ENCODE data around the gene COL9A1.

COL9A1 gene

DNA sequence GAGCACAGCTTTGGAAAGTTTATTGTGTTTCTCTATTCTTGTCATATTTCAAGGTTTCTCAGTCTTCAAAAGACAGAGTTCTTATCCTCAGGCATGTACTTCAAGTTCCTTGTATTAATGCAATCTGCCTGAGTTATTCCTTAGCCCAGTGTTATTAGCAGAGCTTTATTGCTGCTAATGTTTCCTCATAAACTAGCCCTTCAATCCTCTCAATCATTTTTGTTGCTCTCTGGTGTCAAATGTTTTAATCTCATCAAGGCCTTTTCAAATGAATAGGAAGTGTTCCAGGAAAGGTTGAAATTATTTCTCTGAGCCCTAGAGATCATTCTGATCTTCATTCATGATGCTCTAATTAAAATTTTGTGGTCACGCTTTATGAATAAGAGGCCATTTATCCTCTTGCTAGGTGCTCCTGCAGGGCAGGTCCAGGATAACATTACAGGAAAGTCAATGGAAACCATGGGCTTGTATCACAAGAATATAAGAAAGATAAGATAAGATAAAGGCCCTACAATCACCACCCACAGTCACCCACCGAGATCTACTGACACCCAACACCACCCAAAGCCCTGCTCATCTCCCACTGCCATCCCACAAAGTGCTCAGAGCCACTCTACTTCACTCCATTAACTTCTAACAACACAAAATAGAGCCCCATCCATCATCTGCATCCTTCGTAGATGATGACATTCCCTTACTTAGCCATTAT lies 125.9 kb downstream of the COL9A1 start:
- no peak for DNase-seq
- Histone ChIP-seq H3K4me3 (ENCODE audit: low read depth, low read length) (no peak overlapping the region), H3K36me3 (replicated peaks) (no peaks in the 10 kb centered on the region), H3K27ac (no peak overlapping the region), H3K27me3 (replicated peaks) (no peaks in the 10 kb centered on the region)
- TF ChIP-seq, protein P1, sequence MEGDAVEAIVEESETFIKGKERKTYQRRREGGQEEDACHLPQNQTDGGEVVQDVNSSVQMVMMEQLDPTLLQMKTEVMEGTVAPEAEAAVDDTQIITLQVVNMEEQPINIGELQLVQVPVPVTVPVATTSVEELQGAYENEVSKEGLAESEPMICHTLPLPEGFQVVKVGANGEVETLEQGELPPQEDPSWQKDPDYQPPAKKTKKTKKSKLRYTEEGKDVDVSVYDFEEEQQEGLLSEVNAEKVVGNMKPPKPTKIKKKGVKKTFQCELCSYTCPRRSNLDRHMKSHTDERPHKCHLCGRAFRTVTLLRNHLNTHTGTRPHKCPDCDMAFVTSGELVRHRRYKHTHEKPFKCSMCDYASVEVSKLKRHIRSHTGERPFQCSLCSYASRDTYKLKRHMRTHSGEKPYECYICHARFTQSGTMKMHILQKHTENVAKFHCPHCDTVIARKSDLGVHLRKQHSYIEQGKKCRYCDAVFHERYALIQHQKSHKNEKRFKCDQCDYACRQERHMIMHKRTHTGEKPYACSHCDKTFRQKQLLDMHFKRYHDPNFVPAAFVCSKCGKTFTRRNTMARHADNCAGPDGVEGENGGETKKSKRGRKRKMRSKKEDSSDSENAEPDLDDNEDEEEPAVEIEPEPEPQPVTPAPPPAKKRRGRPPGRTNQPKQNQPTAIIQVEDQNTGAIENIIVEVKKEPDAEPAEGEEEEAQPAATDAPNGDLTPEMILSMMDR (IDR thresholded peaks at IDR 0.05; ENCODE audit: low read depth, low read length, missing control alignments), result no peak
- in situ Hi-C loops (cut with HindIII; ENCODE audit: low pct_ligation_motif_present, low sequenced_read_pairs), result no loop called here

DNA sequence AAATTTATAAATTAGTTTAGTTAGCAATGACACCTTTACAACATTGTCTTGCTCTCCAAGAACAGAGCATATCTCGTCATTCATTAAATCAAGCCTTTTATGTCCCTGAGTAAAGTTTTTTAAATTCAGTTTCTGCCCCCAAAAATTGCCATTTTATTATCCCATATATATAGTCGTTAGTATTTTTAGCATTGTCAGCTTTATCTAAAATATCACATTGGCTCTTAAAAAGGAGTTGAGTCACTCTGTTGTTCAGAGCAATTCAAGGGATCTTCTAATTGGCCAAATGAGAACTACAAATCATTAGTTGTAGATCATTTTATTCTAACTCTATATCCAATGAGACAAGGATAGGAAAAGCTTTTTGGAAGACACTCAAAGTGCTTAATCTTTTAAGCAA lies 127.1 kb downstream of the COL9A1 start:
- TF ChIP-seq, protein P1 (IDR thresholded peaks at IDR 0.05; ENCODE audit: low read depth, low read length, missing control alignments), result no peak
- no peaks in the 10 kb centered on the region for H3K36me3 ChIP-seq (replicated peaks)
- H3K27ac ChIP-seq, result no peak overlapping the region
- no peak for DNase-seq
- no peaks in the 10 kb centered on the region for H3K27me3 ChIP-seq (replicated peaks)
- H3K4me3 ChIP-seq (ENCODE audit: low read depth, low read length), result no peak overlapping the region
- in situ Hi-C loops (cut with HindIII; ENCODE audit: low pct_ligation_motif_present, low sequenced_read_pairs), result no loop called here

DNA sequence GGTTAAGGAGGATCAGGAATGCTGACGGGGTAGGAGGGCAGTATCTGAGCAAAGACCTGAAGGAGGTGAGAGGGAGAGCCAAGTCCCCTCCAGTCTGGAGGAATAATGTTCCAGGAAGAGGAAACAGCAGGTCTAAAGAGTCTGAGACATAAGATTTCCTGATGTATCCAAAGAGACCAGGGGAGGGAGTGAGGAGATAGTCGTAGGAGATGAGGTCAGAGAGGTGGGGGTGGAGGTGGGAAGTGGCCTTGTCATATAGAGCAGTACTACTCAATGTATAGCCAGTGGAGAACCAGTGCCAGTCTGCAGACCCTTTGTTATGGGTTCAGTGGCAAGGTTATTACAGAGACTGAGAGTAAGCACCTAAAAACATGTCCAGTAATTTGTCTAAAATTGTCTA lies 130.6 kb downstream of the COL9A1 start:
- Histone ChIP-seq H3K27ac (no peak overlapping the region), H3K4me3 (ENCODE audit: low read depth, low read length) (no peak overlapping the region), H3K36me3 (replicated peaks) (no peaks in the 10 kb centered on the region), H3K27me3 (replicated peaks) (no peaks in the 10 kb centered on the region)
- in situ Hi-C loops (cut with HindIII; ENCODE audit: low pct_ligation_motif_present, low sequenced_read_pairs), result no loop called here
- TF ChIP-seq, protein P1 (IDR thresholded peaks at IDR 0.05; ENCODE audit: low read depth, low read length, missing control alignments), result no peak
- no peak for DNase-seq

DNA sequence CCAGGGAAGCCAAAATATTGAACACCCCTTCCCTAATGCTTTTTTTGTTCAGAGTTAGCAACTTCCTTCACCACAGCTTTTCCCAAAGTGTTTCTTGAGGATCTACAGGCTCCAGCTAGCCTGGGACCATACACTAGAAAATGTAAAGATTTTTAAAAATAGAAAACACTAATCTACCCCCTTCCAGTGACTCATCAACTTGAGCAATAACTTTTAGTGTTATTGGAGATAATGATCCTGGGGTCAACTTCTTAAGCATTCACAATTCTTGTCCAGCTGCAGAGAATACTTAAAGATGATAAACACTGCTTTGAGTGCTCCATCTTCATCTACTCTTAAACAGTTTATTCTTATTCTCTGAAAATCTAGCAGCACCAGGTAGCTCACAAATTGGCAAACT lies 131.6 kb downstream of the COL9A1 start:
- Histone ChIP-seq H3K36me3 (replicated peaks) (no peaks in the 10 kb centered on the region), H3K4me3 (ENCODE audit: low read depth, low read length) (no peak overlapping the region), H3K27ac (no peak overlapping the region), H3K27me3 (replicated peaks) (peaks cover 3% of the 10 kb centered on the region)
- in situ Hi-C loops (cut with HindIII; ENCODE audit: low pct_ligation_motif_present, low sequenced_read_pairs), result no loop called here
- DNase-seq, result no peak
- TF ChIP-seq, protein P1 (IDR thresholded peaks at IDR 0.05; ENCODE audit: low read depth, low read length, missing control alignments), result no peak

DNA sequence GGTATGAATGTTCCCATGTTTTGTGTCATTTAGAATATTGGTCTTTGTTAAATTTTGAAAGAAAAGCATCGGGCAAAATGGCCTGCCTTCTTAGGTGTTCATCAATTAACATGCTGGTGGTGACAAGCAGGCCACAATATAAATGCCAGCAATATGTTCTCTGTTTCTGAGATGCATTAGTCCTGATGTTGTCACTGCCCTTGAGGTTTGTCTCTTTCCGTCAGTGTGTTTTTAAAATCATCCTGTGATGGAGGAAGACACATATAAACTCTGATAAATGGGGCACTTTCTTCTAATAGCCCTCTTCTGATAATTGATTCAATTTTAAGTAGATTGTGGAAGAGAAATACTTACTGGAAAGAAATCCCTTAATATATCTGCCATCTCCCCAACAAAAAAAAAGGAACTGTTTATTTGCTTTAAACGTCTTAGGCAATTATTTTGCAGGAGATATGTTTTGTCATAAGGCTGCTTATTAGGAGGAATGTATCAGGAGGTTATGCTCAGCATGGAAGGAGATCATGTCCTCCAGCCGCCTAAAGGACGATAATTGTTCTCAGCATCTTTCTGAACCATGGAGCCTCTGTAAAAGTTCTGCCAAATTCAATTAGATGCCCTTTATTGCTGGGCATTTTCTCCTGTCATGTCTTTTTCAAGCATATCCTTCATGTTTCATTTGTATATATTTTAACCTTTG lies 134.1 kb downstream of the COL9A1 start:
- peaks cover 3% of the 10 kb centered on the region for H3K27me3 ChIP-seq (replicated peaks)
- no peaks in the 10 kb centered on the region for H3K36me3 ChIP-seq (replicated peaks)
- no peak for DNase-seq
- in situ Hi-C loops (cut with HindIII; ENCODE audit: low pct_ligation_motif_present, low sequenced_read_pairs), result no loop called here
- H3K4me3 ChIP-seq (ENCODE audit: low read depth, low read length), result no peak overlapping the region
- TF ChIP-seq, protein P1 (IDR thresholded peaks at IDR 0.05; ENCODE audit: low read depth, low read length, missing control alignments), result no peak
- no peak overlapping the region for H3K27ac ChIP-seq

Measured in brain microvascular endothelial cell (primary cell).